BLaER1 treated with 17β-estradiol and CSF1 and Interleukin-3, amounts not matched to agents 10 nM and 100 nM (cell line): ENCODE results near the gene TOP2A.
A peak's percentile ranks its signal among the peaks of the same experiment; 100 is the strongest.

Experiments used
- H3K27ac ChIP-seq, 11 experiments: shearing (Covaris generic); formaldehyde crosslinking; 2 replicates each; pipeline ENCODE4 v1.8.1; 2022
- H3K27me3 ChIP-seq, 11 experiments: shearing (Covaris generic); formaldehyde crosslinking; 2 replicates each; pipeline ENCODE4 v1.8.1; 2022
- H3K36me3 ChIP-seq, 11 experiments: shearing (Covaris generic); formaldehyde crosslinking; 2 replicates each; pipeline ENCODE4 v1.8.1; 2022
- H3K4me1 ChIP-seq, 10 experiments: shearing (Covaris generic); formaldehyde crosslinking; 2 replicates each; pipeline ENCODE4 v1.8.1; 2022
- H3K4me2 ChIP-seq, 11 experiments: shearing (Covaris generic); formaldehyde crosslinking; 2 replicates each; pipeline ENCODE4 v1.8.1; 2022
- H3K4me3 ChIP-seq, 10 experiments: shearing (Covaris generic); formaldehyde crosslinking; 2 replicates each; pipeline ENCODE4 v1.8.1; 2022
- H3K9ac ChIP-seq, 11 experiments: shearing (Covaris generic); formaldehyde crosslinking; 2 replicates each; pipeline ENCODE4 v1.8.1; 2022
- H3K9me3 ChIP-seq, 11 experiments: shearing (Covaris generic); formaldehyde crosslinking; replicated peaks in 1 of 11; 2 replicates each; pipeline ENCODE4 v1.8.1; 2022
- H4K20me1 ChIP-seq, 11 experiments: shearing (Covaris generic); formaldehyde crosslinking; 2 replicates each; pipeline ENCODE4 v1.8.1; 2022
- Cebpa-rat ChIP-seq, 11 experiments: shearing (Covaris generic); IDR thresholded peaks; 2 replicates each; pipeline ENCODE4 v1.8.1; 2022

The TOP2A gene

DNA sequence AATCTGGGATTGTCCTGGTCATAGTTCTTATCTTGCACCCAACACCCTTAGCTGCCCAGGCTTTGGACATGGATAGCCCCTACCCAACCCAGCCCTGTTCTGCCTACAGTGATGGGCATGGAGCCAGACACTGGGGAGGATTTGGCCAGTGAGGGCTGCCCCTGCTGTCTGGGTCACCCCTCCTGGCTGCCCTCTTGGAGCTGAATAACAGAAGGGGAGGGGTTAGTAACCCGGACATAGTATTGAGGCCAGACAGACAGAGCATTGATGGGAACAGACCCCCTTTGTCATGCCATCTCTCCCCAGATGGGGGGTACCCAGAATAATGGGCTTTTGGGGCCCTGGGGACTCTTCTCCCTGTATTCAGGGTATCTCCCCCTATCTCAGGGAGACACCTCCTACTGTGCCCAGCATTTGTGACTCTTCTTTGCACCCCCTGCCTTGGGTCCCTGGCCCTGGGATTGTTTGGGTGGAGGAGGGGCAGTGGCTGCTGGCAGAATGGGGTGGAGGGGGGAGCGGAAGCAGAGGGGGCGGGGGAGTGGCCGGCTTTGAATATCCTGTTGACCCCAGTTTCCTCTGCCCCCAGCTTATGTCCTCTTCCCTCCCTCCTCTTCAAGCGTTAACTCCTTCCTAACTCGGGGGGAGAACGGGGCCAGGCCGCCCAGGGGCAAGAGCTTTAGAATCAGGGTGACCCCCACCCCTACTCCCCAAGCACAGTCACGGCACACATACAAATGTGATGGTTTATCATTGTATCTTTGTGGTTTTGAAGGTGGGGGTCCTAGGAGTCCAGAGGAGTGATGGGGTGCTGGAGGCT lies 70.2 kb downstream of the TOP2A start:
- H3K4me2 ChIP-seq: peak overlapping the region; percentile 92 to 100 (median 99)
- H3K36me3 ChIP-seq: peaks cover 15 to 46% (median 27%) of the 10 kb centered on the region in 11 experiments
- peaks cover 24 to 97% (median 65%) of the 10 kb centered on the region in 11 experiments; a peak in 16 of 22 replicates for H4K20me1 ChIP-seq
- TF ChIP-seq Cebpa-rat (IDR thresholded peaks at IDR 0.05): no peak
- H3K9me3 ChIP-seq: no peaks in the 10 kb centered on the region
- peaks cover 90 to 100% (median 99%) of the 10 kb centered on the region in 10 experiments for H3K4me1 ChIP-seq
- H3K27ac ChIP-seq: peak overlapping the region in 10 of 11 experiments; percentile 29 to 87 (median 74); a peak in 19 of 22 replicates
- H3K27me3 ChIP-seq: no peaks in the 10 kb centered on the region
- peak overlapping the region in 9 of 10 experiments; percentile 9 to 84 (median 44); a peak in 16 of 20 replicates for H3K4me3 ChIP-seq
- peak overlapping the region; percentile 48 to 91 (median 65); a peak in 20 of 22 replicates for H3K9ac ChIP-seq

DNA sequence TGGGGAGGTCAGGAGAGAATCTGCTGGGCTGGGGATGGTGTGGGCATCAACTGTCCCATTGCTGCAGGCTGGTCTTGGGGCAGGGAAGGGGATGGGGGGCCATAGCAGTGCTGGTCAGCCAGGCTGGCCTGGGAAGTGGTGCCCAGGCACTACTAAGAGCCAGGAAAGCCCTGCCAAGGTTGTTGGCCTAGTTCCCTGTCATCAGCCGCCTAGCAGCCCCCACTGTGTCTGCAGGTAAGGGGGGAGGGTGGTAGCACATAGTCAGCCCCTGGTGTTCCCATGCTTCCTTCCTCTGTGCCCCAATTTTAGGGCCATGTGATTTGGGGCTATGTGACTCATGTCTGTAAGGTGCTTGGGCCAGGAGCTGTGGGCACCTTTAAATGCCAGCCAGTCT lies 70.9 kb downstream of the TOP2A start:
- no peak for TF ChIP-seq Cebpa-rat (IDR thresholded peaks at IDR 0.05)
- Histone ChIP-seq H3K4me1 (peaks cover 82 to 95% (median 93%) of the 10 kb centered on the region in 10 experiments), H3K36me3 (peaks cover 8 to 38% (median 20%) of the 10 kb centered on the region in 11 experiments), H3K4me2 (peak overlapping the region; percentile 92 to 100 (median 99)), H3K9ac (peak overlapping the region; percentile 16 to 91 (median 65); a peak in 16 of 22 replicates), H4K20me1 (peaks cover 18 to 90% (median 59%) of the 10 kb centered on the region in 11 experiments; a peak in 16 of 22 replicates), H3K4me3 (peak overlapping the region in 5 of 10 experiments; percentile 11 to 84 (median 52); a peak in 8 of 20 replicates), H3K27ac (peak overlapping the region in 9 of 11 experiments; percentile 49 to 87 (median 74); a peak in 15 of 22 replicates), H3K27me3 (no peaks in the 10 kb centered on the region), H3K9me3 (no peaks in the 10 kb centered on the region)

DNA sequence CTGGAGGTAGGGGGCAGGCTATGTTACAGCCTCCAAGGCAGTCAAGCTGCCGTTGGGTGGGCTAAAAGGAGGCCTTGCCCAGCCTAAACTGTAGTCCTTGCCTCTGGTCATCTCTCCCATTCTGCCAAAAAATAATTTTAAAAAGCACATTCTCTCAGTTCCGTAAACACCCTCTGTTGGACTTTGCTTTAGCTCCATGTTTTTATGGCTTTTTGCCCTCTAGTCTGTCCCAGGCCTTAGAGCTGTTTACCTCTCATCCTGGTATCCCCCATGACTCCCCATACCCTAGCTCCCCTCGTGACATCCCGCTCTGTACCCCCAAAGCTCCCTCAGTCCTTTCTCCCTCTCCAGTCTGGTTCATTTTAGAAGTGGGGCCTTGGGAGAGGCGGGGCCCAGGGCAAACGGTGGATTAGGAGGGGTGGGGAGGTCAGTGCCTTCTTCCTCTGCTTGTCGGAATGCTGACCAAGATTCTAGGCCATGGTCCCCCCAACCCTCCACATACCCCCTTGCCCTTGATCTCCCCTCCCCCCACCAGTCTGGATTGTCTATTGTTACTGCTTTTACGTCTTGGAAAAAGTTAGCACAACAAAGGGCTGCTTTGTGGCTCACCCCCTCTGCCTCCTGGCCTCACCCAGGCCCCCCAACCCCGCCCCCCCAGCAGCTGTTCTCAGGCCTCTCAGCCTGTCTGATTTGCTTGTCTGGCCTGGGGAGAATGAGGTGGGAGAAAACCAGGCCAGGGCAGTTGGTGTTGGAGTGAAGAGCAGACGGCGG lies 71.5 kb downstream of the TOP2A start:
- Histone ChIP-seq H4K20me1 (peaks cover 18 to 86% (median 53%) of the 10 kb centered on the region in 11 experiments; a peak in 16 of 22 replicates), H3K4me2 (peak overlapping the region; percentile 92 to 100 (median 99)), H3K9me3 (no peaks in the 10 kb centered on the region), H3K27me3 (no peaks in the 10 kb centered on the region), H3K4me1 (peaks cover 76 to 92% (median 88%) of the 10 kb centered on the region in 10 experiments), H3K4me3 (peak overlapping the region; percentile 75 to 96 (median 83)), H3K36me3 (peaks cover 7 to 33% (median 20%) of the 10 kb centered on the region in 11 experiments; a peak in 21 of 22 replicates), H3K9ac (peak overlapping the region; percentile 76 to 94 (median 85)), H3K27ac (peak overlapping the region; percentile 11 to 91 (median 80); a peak in 19 of 22 replicates)
- no peak for TF ChIP-seq Cebpa-rat (IDR thresholded peaks at IDR 0.05)

DNA sequence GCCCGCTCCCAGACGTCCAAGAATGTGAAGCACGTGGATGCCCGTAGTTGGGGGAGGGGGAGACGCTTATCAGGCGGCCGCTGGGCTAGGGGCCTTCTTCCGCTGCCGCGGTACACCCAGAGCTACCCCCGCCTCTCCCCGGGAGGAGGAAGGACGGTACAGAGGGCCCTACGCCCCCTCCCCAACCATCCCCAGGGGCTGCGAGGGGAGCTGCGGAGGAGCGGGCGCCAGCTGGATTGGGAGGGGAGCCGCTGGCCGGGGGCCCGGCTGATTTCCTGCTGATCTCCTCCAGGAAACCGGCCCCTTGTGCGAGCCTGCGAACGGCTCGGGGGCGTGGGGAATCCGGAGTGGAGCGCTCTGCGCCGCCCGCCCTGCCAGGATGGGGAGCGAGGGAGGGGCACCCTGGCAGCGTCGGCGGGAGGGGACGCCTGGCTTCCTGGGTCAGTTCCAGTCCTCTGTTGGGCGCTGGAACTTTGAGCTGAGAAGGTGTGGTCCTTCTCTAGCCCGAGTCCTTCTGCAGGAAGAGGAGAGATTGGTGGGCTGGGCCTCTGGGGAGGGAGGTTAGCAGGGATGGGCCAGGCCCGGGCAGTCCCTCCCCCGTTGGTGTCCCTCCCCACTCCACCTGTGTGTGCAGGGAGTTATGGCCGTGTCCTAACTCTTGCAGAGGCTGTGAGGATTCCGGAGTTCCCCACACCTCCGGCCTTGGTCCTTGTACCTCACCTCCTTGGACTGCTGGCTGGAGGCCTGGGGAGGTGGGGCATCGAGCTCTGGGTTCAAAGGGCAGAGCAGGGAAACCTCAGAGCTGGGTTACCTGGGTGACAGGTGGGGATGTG lies 72.3 kb downstream of the TOP2A start:
- H4K20me1 ChIP-seq: peaks cover 18 to 88% (median 49%) of the 10 kb centered on the region in 11 experiments; a peak in 16 of 22 replicates
- H3K4me3 ChIP-seq: peak overlapping the region; percentile 75 to 96 (median 83)
- peak overlapping the region; percentile 92 to 100 (median 99) for H3K4me2 ChIP-seq
- H3K36me3 ChIP-seq: peaks cover 7 to 29% (median 20%) of the 10 kb centered on the region in 11 experiments; a peak in 21 of 22 replicates
- peaks cover 76 to 92% (median 88%) of the 10 kb centered on the region in 10 experiments for H3K4me1 ChIP-seq
- no peaks in the 10 kb centered on the region for H3K27me3 ChIP-seq
- H3K9ac ChIP-seq: peak overlapping the region; percentile 76 to 94 (median 85)
- no peaks in the 10 kb centered on the region for H3K9me3 ChIP-seq
- H3K27ac ChIP-seq: peak overlapping the region; percentile 11 to 91 (median 80); a peak in 21 of 22 replicates
- no peak for TF ChIP-seq Cebpa-rat (IDR thresholded peaks at IDR 0.05)

DNA sequence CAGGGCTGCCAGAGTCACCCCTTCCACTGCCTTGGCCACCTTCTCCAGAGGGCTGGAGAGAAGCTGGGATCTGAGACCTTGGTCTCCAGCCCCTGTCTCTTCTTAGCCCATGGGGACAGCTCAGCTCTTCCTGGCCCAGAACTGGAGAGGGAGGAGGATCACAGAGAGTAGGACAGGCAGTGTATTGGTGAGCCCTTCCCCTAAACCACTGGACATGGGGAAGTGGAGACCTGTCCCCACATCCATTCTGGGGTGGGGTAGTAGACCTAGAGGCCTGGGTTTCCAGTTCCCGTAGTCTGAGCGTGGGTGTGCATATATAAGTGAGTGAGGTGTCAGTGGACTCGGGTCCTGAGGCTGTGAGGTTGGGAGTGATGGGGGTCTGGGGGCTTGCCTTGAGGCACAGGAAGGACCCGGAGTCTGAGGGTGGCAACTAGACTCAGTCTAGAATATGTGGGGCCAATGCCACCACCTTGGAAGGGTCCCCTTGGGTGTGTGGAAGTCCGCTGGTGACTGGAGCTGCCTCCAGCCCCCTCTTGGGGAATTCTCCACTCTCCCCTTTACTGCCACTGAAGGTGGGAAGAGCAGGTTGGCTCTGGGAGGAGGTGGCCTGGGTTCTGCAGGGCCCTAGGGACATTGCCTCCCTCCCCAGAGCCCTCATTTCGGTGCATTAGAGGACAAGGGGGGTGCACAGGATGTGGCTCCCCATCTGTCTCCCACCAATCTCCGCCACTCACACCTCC lies 73.1 kb downstream of the TOP2A start:
- H3K9ac ChIP-seq: peak overlapping the region; percentile 76 to 94 (median 85)
- H3K4me3 ChIP-seq: peak overlapping the region; percentile 75 to 96 (median 83)
- peak overlapping the region; percentile 74 to 91 (median 80); a peak in 21 of 22 replicates for H3K27ac ChIP-seq
- peaks cover 76 to 92% (median 88%) of the 10 kb centered on the region in 10 experiments for H3K4me1 ChIP-seq
- no peaks in the 10 kb centered on the region for H3K9me3 ChIP-seq
- TF ChIP-seq Cebpa-rat (IDR thresholded peaks at IDR 0.05): no peak
- peaks cover 14 to 88% (median 48%) of the 10 kb centered on the region in 11 experiments; a peak in 16 of 22 replicates for H4K20me1 ChIP-seq
- H3K4me2 ChIP-seq: peak overlapping the region; percentile 92 to 100 (median 99)
- peaks cover 2 to 27% (median 12%) of the 10 kb centered on the region in 11 experiments; a peak in 21 of 22 replicates for H3K36me3 ChIP-seq
- H3K27me3 ChIP-seq: no peaks in the 10 kb centered on the region

DNA sequence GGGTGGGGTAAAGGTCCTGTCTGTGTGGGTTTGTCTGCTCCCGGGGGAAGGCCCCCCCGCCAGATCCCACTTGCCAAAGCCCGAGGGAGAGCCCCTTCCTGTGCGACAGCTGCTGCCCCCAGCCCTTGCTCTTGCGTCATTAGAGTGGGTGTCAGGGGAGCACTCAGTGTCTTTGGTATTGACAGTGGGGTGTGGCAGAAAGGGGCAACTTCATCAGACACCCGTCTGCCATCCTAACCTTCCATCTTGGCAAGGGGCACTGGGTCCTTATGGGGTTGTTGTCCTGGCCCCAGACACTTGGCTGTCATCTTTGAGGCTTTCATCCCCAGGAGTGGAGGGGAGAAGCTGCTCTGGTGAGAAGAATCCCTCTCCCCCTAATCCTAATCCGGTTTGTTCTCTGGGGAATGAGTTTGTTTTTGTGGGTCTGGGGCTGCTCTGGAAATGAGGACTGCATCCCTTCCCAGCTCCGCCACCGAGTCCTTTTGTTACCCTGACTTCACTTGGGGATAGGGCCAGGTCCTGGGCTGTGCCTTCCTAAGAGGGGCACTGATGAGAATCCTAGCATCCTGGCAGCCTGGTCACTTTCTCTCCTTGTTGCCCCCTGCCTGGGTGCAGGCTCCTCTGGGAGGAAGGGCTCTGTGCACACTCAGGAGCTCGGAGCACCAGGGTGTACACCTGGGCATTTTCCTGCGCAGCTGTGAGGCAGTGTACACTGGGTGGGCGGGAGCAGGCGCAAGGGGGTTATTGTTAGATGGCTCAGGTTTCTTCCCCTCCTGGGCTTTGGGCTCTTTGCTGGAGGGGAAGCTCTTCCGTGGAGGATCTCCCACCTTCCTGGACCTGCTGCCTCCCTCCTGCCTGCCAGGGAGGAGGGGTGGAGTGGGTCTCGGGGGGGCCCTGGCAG lies 74.2 kb downstream of the TOP2A start:
- peaks cover 76 to 92% (median 88%) of the 10 kb centered on the region in 10 experiments for H3K4me1 ChIP-seq
- peaks cover 0 to 16% (median 2%) of the 10 kb centered on the region in 11 experiments; a peak in 11 of 22 replicates for H3K36me3 ChIP-seq
- peak in 3 of 11 experiments; percentile 44 to 68 (median 49); a peak in 3 of 22 replicates for TF ChIP-seq Cebpa-rat (IDR thresholded peaks at IDR 0.05)
- peak overlapping the region; percentile 76 to 94 (median 85) for H3K9ac ChIP-seq
- H3K4me2 ChIP-seq: peak overlapping the region; percentile 92 to 100 (median 99)
- no peaks in the 10 kb centered on the region for H3K9me3 ChIP-seq
- H3K27ac ChIP-seq: peak overlapping the region; percentile 75 to 91 (median 80); a peak in 21 of 22 replicates
- peaks cover 3 to 84% (median 44%) of the 10 kb centered on the region in 11 experiments; a peak in 15 of 22 replicates for H4K20me1 ChIP-seq
- peak overlapping the region; percentile 75 to 96 (median 83) for H3K4me3 ChIP-seq
- no peaks in the 10 kb centered on the region for H3K27me3 ChIP-seq
